NCI-H2227 (cell line): ENCODE measurements around the gene SLC12A3.
"Not testable (repeated sequence)": the region's sequence is repeated elsewhere in the genome, so short reads cannot be mapped to it uniquely, and the experiment has no call there.

ENCODE experiments used
- DNase-seq: peaks from one replicate; lab custom pipeline; 2025; ENCODE audit not compliant: unreplicated experiment; lab: John Stamatoyannopoulos, UW

SLC12A3 gene

GRCh38 chr16:56866955-56867830 is 2.2 kb downstream of the SLC12A3 start:
- DNase-seq: peak; percentile 44

GRCh38 chr16:56868175-56868574 is 3.2 kb downstream of the SLC12A3 start:
- DNase-seq: no peak

GRCh38 chr16:56868766-56869165 is 3.8 kb downstream of the SLC12A3 start:
- DNase-seq: not testable (repeated sequence)

- DNase-seq: no peak
Measured at GRCh38 chr16:56869513-56870275, 4.7 kb downstream of the SLC12A3 start.

GRCh38 chr16:56870276-56870888 is 5.4 kb downstream of the SLC12A3 start:
- no peak for DNase-seq

GRCh38 chr16:56871172-56871593 is 6.2 kb downstream of the SLC12A3 start:
- no peak for DNase-seq

GRCh38 chr16:56872863-56873391 is 7.9 kb downstream of the SLC12A3 start:
- DNase-seq: no peak

GRCh38 chr16:56874800-56875199 is 9.8 kb downstream of the SLC12A3 start:
- no peak for DNase-seq

- DNase-seq: no peak
Measured at GRCh38 chr16:56876048-56876447, 11.0 kb downstream of the SLC12A3 start.

GRCh38 chr16:56877486-56878182 is 12.6 kb downstream of the SLC12A3 start:
- no peak for DNase-seq

GRCh38 chr16:56878282-56878854 is 13.4 kb downstream of the SLC12A3 start:
- no peak for DNase-seq

GRCh38 chr16:56879276-56879675 is 14.3 kb downstream of the SLC12A3 start:
- DNase-seq: no peak

GRCh38 chr16:56880176-56880575 is 15.2 kb downstream of the SLC12A3 start:
- DNase-seq: no peak

- no peak for DNase-seq
Measured at GRCh38 chr16:56880685-56881084, 15.7 kb downstream of the SLC12A3 start.

GRCh38 chr16:56882077-56882800 is 17.2 kb downstream of the SLC12A3 start:
- DNase-seq: no peak

- DNase-seq: no peak
Measured at GRCh38 chr16:56883586-56883985, 18.6 kb downstream of the SLC12A3 start.

- no peak for DNase-seq
Measured at GRCh38 chr16:56884026-56884582, 19.1 kb downstream of the SLC12A3 start.

- DNase-seq: not testable (repeated sequence)
Measured at GRCh38 chr16:56884929-56885328, 19.9 kb downstream of the SLC12A3 start.

- DNase-seq: no peak
Measured at GRCh38 chr16:56885446-56886162, 20.6 kb downstream of the SLC12A3 start.
